GM23338 (cell line): ENCODE results near the gene PILRB. TPM values are rescaled to one million over a fixed set of nuclear protein-coding genes. Genes with fewer than 3 reads are reported as not detected.

Experiments
- ATAC-seq: fragments of 200-7000 bp; cut with Tn5 transposase; 3 replicates; pipeline ENCODE4 v1.9.1; 2020
- DNase-seq: peaks from one replicate; pipeline ENCODE4 v3.0.0-alpha.2; 2015; ENCODE audit warnings: low spot score
- H2AFZ ChIP-seq: fragments of 200-600 bp; sonication (generic); 2 replicates; pipeline ENCODE4 v1.8.0; 2016; ENCODE audit warnings: antibody characterized with exemption, mild to moderate bottlenecking, moderate library complexity
- H3F3A ChIP-seq: fragments of 200-600 bp; sonication (generic); replicated peaks from 2 replicates; pipeline ENCODE4 v1.8.0; 2017; ENCODE audit warnings: antibody characterized with exemption, mixed run types, low read depth
- H3K27ac ChIP-seq: fragments of 200-600 bp; sonication (generic); 2 replicates; pipeline ENCODE4 v1.6.1; 2016; ENCODE audit warnings: low read depth
- H3K27me3 ChIP-seq: fragments of 200-600 bp; sonication (generic); 2 replicates; pipeline ENCODE4 v1.8.0; 2016; ENCODE audit warnings: mild to moderate bottlenecking, mixed run types, moderate library complexity; ENCODE audit not compliant: insufficient read depth
- H3K36me3 ChIP-seq: fragments of 200-600 bp; sonication (generic); 2 replicates; pipeline ENCODE4 v1.8.0; 2016; ENCODE audit warnings: mild to moderate bottlenecking; ENCODE audit not compliant: insufficient read depth
- H3K4me1 ChIP-seq: fragments of 200-600 bp; sonication (generic); 2 replicates; pipeline ENCODE4 v1.8.0; 2016; ENCODE audit warnings: mild to moderate bottlenecking, moderate library complexity; ENCODE audit not compliant: insufficient read depth
- H3K4me2 ChIP-seq: fragments of 200-600 bp; sonication (generic); 2 replicates; pipeline ENCODE4 v1.7.1; 2017; ENCODE audit warnings: mixed run types
- H3K4me3 ChIP-seq: fragments of 200-600 bp; sonication (generic); 2 replicates; pipeline ENCODE4 v1.6.1; 2016; ENCODE audit warnings: mixed run types
- H3K79me2 ChIP-seq: fragments of 200-600 bp; sonication (generic); replicated peaks from 2 replicates; pipeline ENCODE4 v1.8.0; 2017; ENCODE audit warnings: mild to moderate bottlenecking; ENCODE audit not compliant: insufficient read depth
- H3K9me2 ChIP-seq: fragments of 200-600 bp; sonication (generic); 2 replicates; pipeline ENCODE4 v1.8.0; 2017; ENCODE audit not compliant: insufficient read depth
- H4K20me1 ChIP-seq: fragments of 200-600 bp; sonication (generic); replicated peaks from 2 replicates; pipeline ENCODE4 v1.8.0; 2017; ENCODE audit warnings: mild to moderate bottlenecking; ENCODE audit not compliant: insufficient read depth
- H3K27ac Mint-ChIP-seq: 2 replicates; pipeline ENCODE4 v1.8.0; 2020; ENCODE audit warnings: inconsistent platforms, mild to moderate bottlenecking, moderate library complexity, mixed read lengths
- H3K27me3 Mint-ChIP-seq: 3 replicates; pipeline ENCODE4 v1.8.0; 2022; ENCODE audit warnings: low read depth, mild to moderate bottlenecking, moderate library complexity, mixed read lengths, inconsistent platforms; ENCODE audit not compliant: insufficient read depth, poor library complexity
- H3K36me3 Mint-ChIP-seq: 3 replicates; pipeline ENCODE4 v1.8.0; 2021; ENCODE audit warnings: low read depth, mild to moderate bottlenecking, inconsistent platforms, moderate library complexity, mixed read lengths
- H3K4me1 Mint-ChIP-seq: 3 replicates; pipeline ENCODE4 v1.8.0; 2020; ENCODE audit warnings: mild to moderate bottlenecking, inconsistent platforms, mixed read lengths
- H3K4me3 Mint-ChIP-seq: 3 replicates; pipeline ENCODE4 v1.8.0; 2021; ENCODE audit warnings: moderate library complexity, mild to moderate bottlenecking, inconsistent platforms, mixed read lengths
- H3K9me3 Mint-ChIP-seq: 3 replicates; pipeline ENCODE4 v1.8.0; 2020; ENCODE audit warnings: moderate library complexity, mild to moderate bottlenecking, inconsistent platforms, mixed read lengths
- CREB1 ChIP-seq: fragments of 250-450 bp; sonication (Bioruptor Pico); IDR thresholded peaks from 2 replicates; pipeline ENCODE4 v1.5.0; 2020; ENCODE audit warnings: low read depth, mild to moderate bottlenecking, moderate library complexity
- EZH2 ChIP-seq: fragments of 200-600 bp; sonication (generic); IDR thresholded peaks from one replicate; pipeline ENCODE4 v1.8.0; 2017; ENCODE audit warnings: antibody characterized with exemption, mild to moderate bottlenecking, low read depth; ENCODE audit not compliant: unreplicated experiment
- JUNB ChIP-seq: IDR thresholded peaks from one replicate; pipeline ENCODE4 v1.6.1; 2016; ENCODE audit warnings: antibody characterized with exemption; ENCODE audit not compliant: unreplicated experiment
- POLR2AphosphoS5 ChIP-seq: IDR thresholded peaks from 2 replicates; pipeline ENCODE4 v1.6.1; 2016; ENCODE audit warnings: antibody characterized with exemption, low read depth
- STAT1 ChIP-seq: IDR thresholded peaks from one replicate; pipeline ENCODE4 v1.6.1; 2016; ENCODE audit warnings: antibody characterized with exemption; ENCODE audit not compliant: unreplicated experiment
- ZNF114 ChIP-seq: fragments of 250-450 bp; sonication (Bioruptor Pico); IDR thresholded peaks from 2 replicates; pipeline ENCODE4 v1.5.0; 2020; ENCODE audit warnings: mild to moderate bottlenecking, moderate library complexity
- ZNF331 ChIP-seq: fragments of 250-450 bp; sonication (Bioruptor Pico); IDR thresholded peaks from 2 replicates; pipeline ENCODE4 v1.5.0; 2020; ENCODE audit warnings: low read depth, mild to moderate bottlenecking, moderate library complexity
- polyA plus RNA-seq: library from polyadenylated mRNA; unstranded; fragments of >200 nt; fragmentation: Nextera tagmentation; extraction: Ambion mirVana; gene quantifications from 2 replicates; pipeline ENCODE4 v1.2.1, GENCODE V29; 2016
- total RNA-seq: library from RNA; depleted of rRNA; stranded (reverse); fragments of >200 nt; shearing (Covaris generic); gene quantifications from 2 replicates; pipeline ENCODE4 v1.2.3, GENCODE V29; 2014
- TF ChIP-seq, protein P1 (sequence below), 2 experiments: fragments of 200-600 bp in 1 of 2; sonication (generic) in 1 of 2; conservative IDR thresholded peaks; 2 replicates each; pipeline versions ENCODE4 v1.5.1 to v1.6.1; 2016 to 2017; ENCODE audit warnings: antibody characterized with exemption in 2 of 2, low read depth in 2 of 2, mild to moderate bottlenecking in 2 of 2, moderate library complexity in 1 of 2
- TF ChIP-seq, protein P2 (sequence below): IDR thresholded peaks from 2 replicates; pipeline ENCODE4 v1.6.1; 2016; ENCODE audit warnings: antibody characterized with exemption

PILRB gene
- total and polyA plus RNA-seq, 2 experiments from 2014 or later = 25.3 to 43.0 TPM

DNA sequence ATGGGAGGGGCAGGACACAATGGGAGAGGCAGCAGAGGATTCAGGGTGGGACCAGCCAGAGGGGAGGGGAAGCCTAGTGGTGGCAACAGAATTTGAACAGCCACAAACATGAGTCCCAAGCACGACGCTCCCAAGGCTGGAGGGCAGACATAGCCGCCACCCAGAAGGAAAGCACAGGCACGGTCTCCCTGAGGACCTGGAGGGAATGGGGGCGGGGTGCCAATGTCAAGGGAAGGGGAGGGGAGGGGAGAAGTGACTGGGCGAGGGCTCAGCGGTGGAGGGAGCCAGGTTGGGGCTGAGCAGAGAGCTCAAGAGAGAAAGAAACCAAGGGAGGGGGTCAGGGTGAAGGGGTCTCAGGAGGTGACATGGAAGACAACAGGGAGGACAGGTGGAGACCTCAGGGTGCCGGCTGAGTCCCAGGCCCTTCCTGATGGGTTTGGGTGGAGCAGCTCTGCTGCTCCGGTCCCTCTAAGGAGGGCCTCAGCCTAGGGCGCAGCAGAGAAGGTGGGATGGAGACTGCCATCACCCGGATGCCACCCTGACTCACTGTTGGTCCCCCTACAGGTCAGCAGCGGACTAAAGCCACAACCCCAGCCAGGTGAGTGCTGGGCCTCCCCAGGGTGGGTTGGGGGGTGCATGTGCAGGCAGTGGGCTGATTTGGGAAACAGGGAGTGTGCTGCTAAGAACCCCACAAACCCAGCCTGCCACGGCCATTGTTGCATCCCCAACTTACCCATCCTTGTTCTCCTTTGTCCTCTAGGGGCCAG is 39.6 kb downstream of the PILRB start:
- Histone ChIP-seq H4K20me1 (no peaks in the 10 kb centered on the region; the same call in 1 of the 2 replicates), H3K36me3 (no peaks in the 10 kb centered on the region), H3K27me3 (0 out of 2 replicates have a peak, but pooled peaks cover 8% of the 10 kb centered on the region), H3K4me1 (peaks cover 10% of the 10 kb centered on the region), H3K4me2 (no peak overlapping the region), H3F3A (no peaks in the 10 kb centered on the region), H3K79me2 (no peaks in the 10 kb centered on the region), H3K4me3 (no peak overlapping the region), H3K9me2 (no peaks in the 10 kb centered on the region), H2AFZ (peak overlapping the region; percentile 80), H3K27ac (no peak overlapping the region)
- Mint-ChIP-seq H3K9me3 (no peaks in the 10 kb centered on the region), H3K27me3 (peaks cover 10% of the 10 kb centered on the region), H3K27ac (no peak overlapping the region), H3K36me3 (no peaks in the 10 kb centered on the region), H3K4me1 (peaks cover 19% of the 10 kb centered on the region), H3K4me3 (no peak overlapping the region)
- DNase-seq (peak; percentile 41), ATAC-seq (peak; percentile 68)
- no peak for TF ChIP-seq STAT1
- TF ChIP-seq, protein P1, sequence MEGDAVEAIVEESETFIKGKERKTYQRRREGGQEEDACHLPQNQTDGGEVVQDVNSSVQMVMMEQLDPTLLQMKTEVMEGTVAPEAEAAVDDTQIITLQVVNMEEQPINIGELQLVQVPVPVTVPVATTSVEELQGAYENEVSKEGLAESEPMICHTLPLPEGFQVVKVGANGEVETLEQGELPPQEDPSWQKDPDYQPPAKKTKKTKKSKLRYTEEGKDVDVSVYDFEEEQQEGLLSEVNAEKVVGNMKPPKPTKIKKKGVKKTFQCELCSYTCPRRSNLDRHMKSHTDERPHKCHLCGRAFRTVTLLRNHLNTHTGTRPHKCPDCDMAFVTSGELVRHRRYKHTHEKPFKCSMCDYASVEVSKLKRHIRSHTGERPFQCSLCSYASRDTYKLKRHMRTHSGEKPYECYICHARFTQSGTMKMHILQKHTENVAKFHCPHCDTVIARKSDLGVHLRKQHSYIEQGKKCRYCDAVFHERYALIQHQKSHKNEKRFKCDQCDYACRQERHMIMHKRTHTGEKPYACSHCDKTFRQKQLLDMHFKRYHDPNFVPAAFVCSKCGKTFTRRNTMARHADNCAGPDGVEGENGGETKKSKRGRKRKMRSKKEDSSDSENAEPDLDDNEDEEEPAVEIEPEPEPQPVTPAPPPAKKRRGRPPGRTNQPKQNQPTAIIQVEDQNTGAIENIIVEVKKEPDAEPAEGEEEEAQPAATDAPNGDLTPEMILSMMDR (conservative IDR thresholded peaks at IDR 0.05; ENCODE audit: low read depth in 2 of 2) = peak; percentile 34 to 39; a peak in 3 of 4 replicates

GRCh38 chr7:100398239-100398638 is 40.3 kb downstream of the PILRB start:
- no peaks in the 10 kb centered on the region for H3K9me2 ChIP-seq
- H3K4me2 ChIP-seq = 0 out of 2 replicates have a peak overlapping the region, but pooled peaks have one; percentile 26
- Mint-ChIP-seq H3K27me3 (peaks cover 10% of the 10 kb centered on the region), H3K36me3 (no peaks in the 10 kb centered on the region), H3K9me3 (no peaks in the 10 kb centered on the region), H3K27ac (no peak overlapping the region), H3K4me1 (peaks cover 19% of the 10 kb centered on the region), H3K4me3 (no peak overlapping the region)
- ATAC-seq (peak; percentile 8; the same call in 2 of the 3 replicates), DNase-seq (no peak)
- TF ChIP-seq POLR2AphosphoS5 = no peak
- TF ChIP-seq EZH2 = no peak
- TF ChIP-seq, protein P2, sequence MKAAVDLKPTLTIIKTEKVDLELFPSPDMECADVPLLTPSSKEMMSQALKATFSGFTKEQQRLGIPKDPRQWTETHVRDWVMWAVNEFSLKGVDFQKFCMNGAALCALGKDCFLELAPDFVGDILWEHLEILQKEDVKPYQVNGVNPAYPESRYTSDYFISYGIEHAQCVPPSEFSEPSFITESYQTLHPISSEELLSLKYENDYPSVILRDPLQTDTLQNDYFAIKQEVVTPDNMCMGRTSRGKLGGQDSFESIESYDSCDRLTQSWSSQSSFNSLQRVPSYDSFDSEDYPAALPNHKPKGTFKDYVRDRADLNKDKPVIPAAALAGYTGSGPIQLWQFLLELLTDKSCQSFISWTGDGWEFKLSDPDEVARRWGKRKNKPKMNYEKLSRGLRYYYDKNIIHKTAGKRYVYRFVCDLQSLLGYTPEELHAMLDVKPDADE = no peak
- no peak for TF ChIP-seq ZNF114 (CRISPR knock-in tag)
- TF ChIP-seq ZNF331 (CRISPR knock-in tag) = no peak
- TF ChIP-seq CREB1 (CRISPR knock-in tag) = no peak
- TF ChIP-seq JUNB = no peak
- no peak for TF ChIP-seq STAT1
- H3K79me2 ChIP-seq = no peaks in the 10 kb centered on the region
- H2AFZ ChIP-seq = peak overlapping the region; percentile 80
- 0 out of 2 replicates have a peak, but pooled peaks cover 8% of the 10 kb centered on the region for H3K27me3 ChIP-seq
- H3K4me3 ChIP-seq = no peak overlapping the region
- H3K36me3 ChIP-seq = no peaks in the 10 kb centered on the region
- H3K27ac ChIP-seq = no peak overlapping the region
- H3F3A ChIP-seq = no peaks in the 10 kb centered on the region
- H4K20me1 ChIP-seq = no peaks in the 10 kb centered on the region; the same call in 1 of the 2 replicates
- H3K4me1 ChIP-seq = peaks cover 10% of the 10 kb centered on the region
